ENCODE data around the gene HIBADH.

Gene HIBADH

DNA sequence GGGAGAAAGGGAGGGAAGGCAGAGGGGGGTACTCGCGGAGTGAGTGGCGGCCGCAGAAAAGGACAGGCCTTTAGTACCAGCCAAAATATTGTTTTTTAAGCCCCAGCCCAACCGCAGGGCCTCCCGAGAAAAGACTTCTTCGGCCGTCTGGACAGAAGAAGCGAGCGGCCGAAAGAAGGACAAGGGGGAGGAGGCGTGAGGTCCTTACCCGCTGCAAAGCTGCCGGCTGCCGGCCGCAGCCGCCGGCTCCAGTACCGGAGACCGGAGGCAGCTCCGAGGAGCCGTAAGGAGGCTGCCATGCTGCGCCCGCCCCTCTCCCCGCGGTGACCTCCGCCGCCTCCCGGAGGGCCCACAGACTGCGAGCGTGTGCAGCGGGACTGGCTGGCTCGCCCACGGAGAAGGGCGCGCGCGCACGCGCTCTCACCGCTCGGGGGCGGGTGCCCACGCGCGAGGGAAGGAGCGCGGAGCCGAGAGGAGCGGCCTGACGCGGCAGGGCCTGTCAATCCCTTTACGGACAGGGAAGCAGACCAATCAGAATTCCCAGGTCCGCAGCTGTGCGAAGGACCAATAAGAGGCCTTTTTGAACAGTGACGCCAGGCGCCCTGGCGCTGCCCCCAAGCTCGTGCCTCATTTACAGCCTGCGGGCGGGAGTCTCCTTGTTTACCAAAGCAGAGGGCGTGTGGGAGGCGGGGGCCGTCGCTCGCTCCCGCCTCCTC lies at the start of gene HIBADH:
Gene HIBADH (minus strand): TSS at position 394 of the 716 bp plus-strand sequence. CDS start 95 bp downstream, at position 299.
- peak; percentile 96 for DNase-seq

DNA sequence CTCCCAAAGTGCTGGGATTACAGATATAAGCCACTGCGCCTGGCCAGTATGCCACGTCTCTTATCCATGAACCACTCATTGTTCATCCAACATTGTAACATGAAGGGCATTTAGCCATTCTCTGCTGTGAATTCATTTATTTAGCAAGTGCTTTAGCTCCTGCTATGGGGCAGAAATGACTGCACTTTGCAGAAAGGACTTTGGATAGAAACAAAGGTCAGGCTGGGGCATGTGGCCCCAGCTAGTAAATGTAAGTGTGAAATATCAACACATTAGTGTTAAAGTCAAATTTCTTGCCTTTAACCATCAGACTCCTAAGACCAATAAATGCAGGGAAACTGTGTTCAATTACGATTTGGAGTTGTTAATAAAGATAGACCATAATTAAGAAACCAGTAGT lies 49.5 kb upstream of the HIBADH start:
- no peak for DNase-seq

DNA sequence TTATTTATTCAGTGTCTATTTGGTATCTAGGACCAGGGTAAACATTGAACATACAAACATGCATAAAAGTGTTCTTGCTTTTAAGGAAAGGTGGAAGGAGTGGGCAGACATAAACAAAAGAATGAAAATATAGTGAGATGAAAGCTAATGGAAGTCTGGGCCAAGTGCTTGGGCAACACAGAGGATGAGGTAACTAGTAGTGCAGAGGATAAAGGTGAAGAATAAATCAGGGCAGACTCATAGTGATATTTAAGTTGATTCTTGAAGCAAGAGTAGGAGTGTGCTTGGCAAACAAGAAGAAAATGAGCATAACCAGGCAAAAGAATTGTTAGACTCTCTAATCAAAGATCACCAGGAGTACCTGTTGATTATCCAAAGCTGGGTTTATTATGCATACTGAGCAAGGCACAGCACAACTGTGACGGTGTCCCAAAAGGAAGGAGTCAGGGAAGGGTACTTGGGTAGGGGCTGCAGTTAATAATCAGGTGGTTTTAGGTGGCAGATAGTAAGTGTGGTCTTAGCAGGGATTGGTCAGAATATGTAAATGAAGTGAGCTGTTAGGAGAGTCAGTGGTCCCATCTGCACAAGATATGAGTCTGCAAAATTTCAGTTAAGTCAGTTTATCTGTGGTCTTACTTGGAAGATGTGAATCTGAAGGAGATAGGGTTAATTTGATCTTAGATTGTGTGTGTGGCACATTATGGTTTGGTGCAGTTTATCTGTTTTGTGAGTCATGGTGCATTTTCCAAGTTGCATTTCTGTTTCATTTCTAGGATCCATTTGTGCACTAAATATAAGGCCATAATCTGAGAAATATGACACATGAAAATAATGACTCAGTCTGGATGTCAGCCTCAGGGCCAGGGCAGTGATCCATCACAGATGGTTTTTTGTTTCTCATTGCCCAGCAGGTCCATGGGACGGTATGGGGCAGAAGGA lies 46.7 kb upstream of the HIBADH start:
- no peak for DNase-seq

DNA sequence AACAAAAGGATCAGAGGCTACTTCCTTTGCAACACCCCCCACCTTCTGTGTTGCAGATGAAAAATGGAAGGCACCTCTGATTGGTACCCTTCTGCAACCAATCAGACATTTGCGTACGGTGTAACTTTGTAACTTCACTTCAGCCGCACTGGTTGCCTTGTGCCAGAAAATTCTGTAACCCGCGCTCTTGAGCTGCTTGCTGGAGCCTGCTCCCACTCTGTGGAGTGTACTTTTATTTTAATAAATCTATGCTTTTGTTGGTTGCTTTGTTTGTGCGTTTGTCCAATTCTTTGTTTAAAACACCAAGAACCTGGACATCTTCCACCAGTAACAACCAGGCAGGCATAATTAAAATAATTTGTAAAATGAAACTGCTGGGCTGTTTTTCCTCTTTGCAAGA lies 45.8 kb upstream of the HIBADH start:
- DNase-seq = no peak

DNA sequence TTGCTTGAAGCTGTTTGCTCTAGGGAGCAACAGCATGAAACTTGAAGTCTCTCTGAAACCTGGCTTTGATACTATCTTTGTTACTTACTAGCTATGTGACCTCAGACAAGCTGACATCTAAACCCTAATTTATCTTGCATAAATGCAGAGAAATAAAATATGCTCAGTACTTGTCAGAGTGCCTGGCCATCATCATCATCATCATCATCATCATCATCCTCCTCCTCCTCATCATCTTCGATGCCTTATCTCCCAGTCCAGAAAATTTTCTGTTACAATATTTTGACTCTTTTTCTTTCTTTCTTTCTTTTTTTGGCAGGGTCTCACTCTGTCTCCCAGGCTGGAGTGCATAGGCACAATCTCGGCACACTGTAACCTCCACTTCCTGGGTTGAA lies 42.5 kb upstream of the HIBADH start:
- DNase-seq = no peak

DNA sequence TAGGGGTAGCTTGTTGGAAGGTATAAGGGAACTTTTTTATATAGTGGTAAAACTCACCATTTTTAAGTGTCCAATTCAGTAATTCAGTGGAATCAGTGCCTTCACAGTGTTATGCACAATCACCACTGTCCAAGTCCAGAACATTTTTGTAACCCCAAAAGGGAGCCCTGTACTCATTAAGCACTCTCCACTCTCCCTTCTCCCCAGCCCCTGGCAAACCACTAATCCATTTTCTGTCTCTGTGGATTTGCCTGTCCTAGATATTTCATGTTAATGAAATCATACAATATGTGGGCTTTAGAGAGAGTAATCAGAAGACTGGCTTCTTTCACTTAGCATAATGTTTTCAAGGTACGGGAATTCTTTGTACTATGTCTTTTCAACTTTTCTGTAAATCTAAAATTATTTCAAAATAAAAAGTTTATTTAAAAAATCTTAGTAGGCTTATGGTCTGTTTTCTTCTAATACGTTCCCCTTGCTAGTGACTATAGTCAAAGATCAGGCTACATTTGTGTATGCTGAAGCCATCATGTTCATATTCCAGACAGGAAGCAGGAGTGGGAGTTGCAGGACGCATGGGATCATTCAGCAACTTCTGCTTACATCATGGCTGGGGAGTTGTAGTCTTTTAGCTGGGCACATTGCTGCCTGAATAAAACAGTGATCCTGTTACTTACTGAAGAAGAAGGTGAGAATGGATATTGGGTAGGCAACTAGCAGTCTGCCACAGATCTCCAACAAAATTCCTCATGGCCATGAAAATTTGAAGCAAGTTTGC lies 41.9 kb upstream of the HIBADH start:
- no peak for DNase-seq

DNA sequence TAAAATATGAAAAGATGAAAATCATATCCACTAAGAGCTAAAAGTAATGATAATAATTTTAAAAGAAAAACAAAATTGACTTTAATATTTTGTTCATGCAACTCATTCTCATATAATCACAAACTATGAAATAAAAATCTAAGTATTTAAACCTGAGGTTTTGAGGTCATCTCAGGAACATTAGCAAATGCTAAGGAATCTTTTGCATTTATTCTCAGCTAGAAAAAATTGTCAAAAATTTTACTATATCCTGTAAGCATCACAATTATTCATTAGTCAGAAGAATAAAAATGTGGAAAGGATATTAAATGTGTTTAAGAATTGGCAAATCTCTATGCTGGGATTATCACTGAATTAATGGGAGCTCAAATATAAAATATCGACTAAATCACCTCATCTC lies 40.5 kb upstream of the HIBADH start:
- DNase-seq = no peak

DNA sequence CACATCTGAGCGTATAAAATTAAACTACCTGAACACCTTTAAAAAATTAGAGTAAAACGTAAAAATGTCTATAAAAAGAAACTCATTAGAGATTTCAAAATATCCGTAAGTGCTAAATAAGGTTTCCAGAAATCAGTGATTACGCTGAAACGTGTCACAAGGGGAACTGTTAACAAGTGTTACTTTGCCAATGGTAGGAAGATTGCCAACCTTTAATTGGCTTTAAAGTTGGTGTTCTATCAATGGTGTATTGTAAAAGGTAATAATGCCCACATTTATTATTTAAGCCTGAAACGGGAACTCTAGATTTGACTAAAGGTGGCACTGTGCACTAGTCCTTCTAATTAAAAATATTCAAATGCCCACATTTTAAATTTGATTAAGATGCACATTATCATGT lies 37.8 kb upstream of the HIBADH start:
- DNase-seq = no peak

DNA sequence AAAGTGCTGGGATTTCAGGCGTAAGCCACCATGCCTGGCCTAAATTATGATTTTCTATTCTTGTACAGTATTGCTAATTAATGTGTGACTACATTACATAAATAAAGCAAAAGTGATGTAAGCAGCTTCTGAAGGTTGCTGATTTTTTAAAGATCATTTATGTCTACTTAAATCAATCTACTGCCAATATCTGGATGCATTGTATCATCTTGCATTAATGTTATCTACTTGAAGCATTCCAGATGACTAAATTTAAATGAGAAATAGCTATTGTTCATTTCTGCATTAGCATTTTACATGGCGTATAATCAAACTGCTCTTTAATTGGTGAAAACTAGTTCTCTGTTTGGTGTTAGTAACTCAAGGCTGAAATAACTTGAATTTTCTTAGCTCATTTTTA lies 37.1 kb upstream of the HIBADH start:
- DNase-seq = no peak

DNA sequence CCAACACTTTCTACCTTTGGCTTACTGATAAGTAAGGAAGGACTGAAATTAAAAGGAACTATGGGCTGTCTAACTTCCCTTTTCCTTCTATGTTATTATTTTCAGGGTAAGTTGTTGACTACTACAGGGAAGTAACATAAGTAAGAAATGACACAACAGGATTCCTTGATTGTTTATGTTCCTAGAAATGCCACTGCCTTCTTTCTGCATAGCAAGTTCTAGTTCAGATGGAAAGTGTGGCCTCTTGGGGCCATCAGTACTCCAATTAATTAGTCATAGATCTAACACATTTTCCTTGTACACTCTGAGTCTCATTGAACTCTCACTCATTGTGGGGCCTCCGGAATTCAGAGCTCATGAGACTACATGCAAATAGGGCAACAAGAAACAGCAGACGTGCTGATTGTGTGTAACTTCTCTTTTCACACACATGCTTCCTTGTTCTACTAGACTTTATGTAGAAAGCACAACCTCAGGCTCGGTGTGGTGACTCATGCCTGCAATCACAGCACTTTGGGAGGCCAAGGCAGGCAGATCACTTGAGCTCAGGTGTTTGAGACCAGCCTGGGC lies 35.3 kb upstream of the HIBADH start:
- no peak for DNase-seq

DNA sequence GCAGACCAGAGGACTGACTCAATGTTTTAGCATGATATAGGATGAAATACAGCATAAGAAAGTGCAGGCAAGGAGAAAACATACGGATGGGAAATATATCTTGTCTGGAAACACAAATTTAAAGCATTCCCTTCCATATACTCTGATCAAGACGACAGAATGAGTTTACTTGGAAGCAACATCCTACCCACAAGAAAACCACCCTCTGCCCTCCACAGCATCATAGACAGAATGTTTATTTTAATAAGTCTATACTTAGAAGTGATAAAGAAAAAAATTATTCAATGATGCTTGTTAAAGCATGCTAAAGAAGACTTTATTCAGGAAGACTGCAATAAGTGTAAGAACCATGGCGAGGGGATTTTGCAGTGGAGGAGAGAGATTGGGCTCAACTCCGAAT lies 32.4 kb upstream of the HIBADH start:
- no peak for DNase-seq

DNA sequence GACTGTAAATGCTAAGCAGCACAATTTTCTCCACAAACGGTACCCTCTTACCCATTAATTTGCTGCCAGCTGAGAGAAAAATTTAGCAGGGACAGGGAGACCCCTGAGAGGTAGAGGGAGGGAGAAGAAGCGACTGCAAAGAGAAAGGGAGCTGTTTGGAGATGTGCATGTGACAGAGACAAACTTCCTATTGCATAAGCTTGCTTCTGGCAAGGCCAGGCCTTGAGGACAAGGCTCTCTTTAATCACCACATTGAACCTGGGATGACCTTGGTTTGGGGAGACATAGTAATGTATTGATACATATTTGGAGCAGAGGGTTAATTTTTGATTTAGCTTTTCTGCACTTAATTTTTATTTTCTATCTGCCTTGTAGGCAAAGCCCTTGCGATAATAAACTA lies 31.1 kb upstream of the HIBADH start:
- DNase-seq = no peak

DNA sequence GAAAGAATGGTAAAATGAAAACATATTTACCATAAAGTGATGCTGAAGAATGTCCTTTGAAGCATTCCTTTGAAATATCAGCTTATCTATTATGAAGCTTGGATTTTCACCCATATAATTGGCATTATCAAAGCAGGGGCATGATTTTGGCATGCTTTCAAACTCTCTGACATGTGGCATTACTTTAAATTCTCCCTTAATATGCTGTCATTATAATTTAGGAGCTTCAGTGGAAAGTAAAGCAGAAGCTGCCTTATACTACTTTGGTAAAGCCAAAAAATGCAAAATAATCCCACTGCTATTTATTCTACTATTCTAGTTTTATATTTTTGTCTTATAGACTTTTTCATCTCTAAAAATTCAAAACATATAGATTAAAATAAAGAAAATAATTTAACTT lies 28.0 kb upstream of the HIBADH start:
- DNase-seq = no peak

DNA sequence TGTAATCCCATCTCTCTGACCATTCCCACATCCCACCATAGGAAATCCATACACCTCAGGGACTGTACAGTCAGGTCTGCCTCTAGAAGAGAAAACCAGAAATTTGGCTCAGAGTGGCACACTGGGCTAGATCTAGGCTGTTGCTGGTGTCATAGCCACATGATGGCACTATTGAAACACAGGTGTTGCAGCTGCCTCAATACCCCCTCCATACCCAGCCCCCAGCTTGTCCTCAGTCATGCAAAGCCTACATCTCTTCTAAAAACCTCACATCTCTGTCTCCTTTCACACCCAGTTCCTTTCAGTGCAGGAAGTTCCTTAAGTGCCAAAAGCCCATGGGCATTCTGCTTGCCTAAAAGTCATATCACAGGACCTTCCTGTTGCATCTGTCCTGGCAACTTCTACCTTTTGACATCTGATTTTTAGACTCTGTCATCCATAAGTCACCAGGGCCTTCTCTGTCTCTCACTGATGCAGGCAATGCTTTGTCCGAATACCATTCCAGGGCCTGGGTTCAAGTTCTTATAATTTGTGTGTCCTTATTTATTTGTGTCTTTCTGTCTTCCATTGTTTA lies 27.0 kb upstream of the HIBADH start:
- DNase-seq = peak; percentile 9

DNA sequence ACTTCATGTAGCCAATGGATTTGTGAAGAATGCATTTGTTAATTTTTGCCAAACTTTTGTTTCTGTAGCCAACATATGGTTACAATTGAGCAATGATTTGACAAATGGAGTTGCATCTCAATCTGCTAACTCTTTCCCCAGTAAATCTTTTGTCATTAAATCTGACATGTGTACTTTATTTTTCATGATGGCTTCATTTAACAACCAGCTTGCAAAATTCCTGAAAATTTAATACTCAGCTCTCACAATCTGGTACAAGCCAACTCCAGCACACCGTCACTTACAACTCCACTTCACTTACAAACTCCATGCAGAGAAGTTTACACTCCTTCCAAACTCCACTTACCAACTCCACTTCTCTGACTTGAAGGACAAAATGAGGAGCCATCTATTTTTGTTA lies 26.5 kb upstream of the HIBADH start:
- no peak for DNase-seq

DNA sequence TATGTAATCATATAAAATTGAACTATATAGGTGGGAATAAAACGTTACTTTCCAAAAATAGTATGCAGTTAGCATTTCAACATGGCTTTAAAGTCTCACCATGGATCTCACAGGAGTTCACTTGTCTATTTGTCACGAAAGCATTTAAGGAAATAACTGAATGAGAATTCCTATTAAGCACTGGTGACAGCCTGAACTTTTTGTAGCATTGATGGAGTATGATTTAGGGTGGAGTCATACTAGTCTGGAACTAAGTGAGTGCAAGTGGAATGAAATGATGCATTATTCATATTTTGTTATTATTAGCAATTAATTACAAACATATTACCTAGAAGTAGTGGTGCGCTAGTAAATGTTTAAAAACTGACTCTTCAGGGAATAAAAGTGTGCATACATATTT lies 26.0 kb upstream of the HIBADH start:
- no peak for DNase-seq

DNA sequence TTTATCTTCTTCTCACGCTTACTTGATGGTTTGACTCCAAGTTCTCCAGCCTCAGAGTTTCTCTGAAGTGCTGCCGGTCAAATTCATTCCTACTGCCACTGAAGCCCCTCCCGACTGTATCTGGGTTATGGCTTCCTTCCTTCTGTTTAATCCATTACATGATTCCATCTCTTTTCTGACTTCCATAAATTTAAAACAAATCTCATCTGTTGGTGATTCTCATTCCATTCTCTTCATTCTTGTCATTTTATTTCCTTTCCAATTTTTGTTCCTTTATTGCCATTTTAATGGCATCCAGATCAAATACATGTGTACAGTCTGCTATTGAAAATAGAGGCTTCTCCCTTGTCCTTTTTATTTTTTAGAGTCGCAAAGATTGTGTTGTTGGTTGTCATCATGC lies 25.4 kb upstream of the HIBADH start:
- DNase-seq = no peak

DNA sequence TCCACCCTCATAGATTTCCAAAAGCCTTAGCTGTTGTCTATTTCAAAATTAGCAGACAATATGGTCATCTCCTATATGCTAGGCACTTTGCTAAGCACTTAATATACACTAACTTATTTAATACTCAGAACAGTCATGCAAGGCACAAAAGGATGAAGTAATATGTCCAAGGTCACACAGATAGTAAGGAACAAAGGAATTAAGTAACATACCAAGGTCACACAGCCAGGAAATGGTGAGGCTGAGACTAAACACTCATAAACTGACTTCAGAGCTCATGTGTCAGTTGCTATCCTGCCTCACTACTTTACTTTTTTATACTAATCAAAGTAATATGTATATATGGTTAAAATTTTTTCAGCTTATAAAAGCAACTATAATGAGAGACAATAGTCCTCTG lies 23.6 kb upstream of the HIBADH start:
- no peak for DNase-seq

DNA sequence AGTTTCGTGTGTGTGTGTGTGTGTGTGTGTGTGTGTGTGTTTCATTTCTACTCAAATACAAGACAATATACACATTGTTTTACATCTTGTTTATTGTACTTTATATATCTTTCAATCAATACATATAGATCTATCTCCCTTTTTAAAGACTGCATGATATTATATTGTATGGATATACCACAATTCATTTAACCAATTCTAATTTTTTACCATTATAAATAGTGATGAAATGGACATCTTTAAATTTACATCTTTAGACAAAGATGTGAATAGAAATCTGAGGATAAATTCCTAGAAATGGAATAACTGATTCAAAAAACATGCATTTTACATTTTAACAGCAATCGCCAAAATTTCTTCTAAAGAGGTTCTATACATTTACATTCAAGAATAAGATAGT lies 23.2 kb upstream of the HIBADH start:
- no peak for DNase-seq

DNA sequence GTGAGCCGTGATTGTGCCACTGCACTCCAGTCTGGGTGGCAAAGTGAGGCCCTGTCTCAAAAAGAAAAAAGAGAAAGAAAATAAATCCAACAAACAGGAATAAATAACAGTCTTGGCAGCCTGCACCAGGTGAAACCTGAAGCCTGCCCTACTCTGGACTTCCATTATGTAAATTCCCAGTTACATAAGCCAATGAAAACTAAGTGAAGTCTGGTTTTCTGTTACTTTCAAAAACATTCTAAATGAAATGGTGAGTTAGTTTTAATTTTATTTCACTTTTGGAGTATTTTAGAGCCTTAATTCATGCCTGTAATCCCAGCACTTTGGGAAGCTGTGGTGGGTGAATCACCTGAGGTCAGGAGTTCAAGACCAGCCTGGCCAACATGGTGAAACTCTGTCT lies 22.5 kb upstream of the HIBADH start:
- no peak for DNase-seq

DNA sequence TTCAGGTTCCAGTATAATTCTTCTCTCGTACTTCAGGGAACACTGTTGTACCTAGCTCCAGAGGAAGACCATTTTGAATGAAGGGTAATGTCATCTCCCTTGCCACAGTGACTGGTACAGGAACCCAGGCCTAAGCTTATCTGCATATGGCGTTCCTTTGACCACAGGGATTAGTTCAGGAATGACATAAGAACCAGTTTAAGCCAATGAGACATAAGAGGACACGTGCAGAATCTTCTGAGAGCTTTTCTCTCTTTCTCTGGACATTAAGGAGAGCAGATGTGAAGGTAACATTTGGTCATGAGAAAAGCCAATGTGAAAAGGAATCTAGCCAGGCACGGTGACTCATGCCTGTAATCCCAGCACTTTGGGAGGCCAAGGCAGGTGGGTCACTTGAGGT lies 21.8 kb upstream of the HIBADH start:
- no peak for DNase-seq

DNA sequence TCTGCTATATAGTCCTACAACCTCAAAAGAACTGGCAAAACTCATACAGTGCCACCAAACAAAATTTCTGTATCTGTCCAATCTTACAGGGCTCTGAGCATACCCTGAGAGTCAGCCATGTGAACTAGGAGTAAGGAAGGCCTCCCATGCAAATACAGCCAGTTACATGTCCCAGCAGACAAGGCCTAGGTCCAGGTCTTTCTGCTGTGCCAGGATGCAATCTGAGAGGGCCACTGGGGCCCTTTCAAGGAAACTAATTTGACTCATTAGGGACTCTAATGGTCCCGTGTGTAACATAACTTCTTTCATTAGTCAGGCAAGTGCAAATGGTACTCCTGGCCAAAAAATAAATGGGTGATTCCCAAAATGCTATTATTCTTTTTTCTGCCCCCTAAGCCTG lies 17.9 kb upstream of the HIBADH start:
- DNase-seq = no peak
